Endothelial cell of umbilical vein (primary cell): ENCODE measurements around the gene DAGLB.

Experiments
- CTCF ChIP-seq, 2 donors: IDR thresholded peaks; 1 replicate in 1 of 2; 2 replicates in 1 of 2; pipeline ENCODE4 v1.5.1; 2011; ENCODE audit warnings: low read length in 2 of 2, mild to moderate bottlenecking in 2 of 2, moderate library complexity in 2 of 2, control low read depth in 1 of 2, inconsistent platforms in 1 of 2, low read depth in 1 of 2; ENCODE audit not compliant: insufficient read depth in 1 of 2; ENCODE audit errors: extremely low read depth in 1 of 2
- EZH2 ChIP-seq: IDR thresholded peaks from 2 replicates; pipeline ENCODE4 v1.6.1; 2012; ENCODE audit warnings: borderline replicate concordance, low read depth, mild to moderate bottlenecking, moderate library complexity, low read length, inconsistent platforms; ENCODE audit not compliant: severe bottlenecking
- GATA2 ChIP-seq: IDR thresholded peaks from 2 replicates; pipeline ENCODE4 v1.7.0; 2011; ENCODE audit warnings: low read depth, mild to moderate bottlenecking, moderate library complexity, mixed read lengths, low read length; ENCODE audit not compliant: insufficient read length, insufficient read depth
- MAX ChIP-seq: IDR thresholded peaks from 2 replicates; pipeline ENCODE4 v1.6.1; 2011; ENCODE audit not compliant: insufficient read depth, insufficient read length
- MYC ChIP-seq: IDR thresholded peaks from one replicate; pipeline ENCODE4 v1.6.1; 2011; ENCODE audit warnings: mild to moderate bottlenecking, low read depth, low read length
- POLR2A ChIP-seq: IDR thresholded peaks from 2 replicates; pipeline ENCODE4 v1.6.1; 2012; ENCODE audit warnings: low read depth, mild to moderate bottlenecking, control low read depth, low read length

- TF ChIP-seq EZH2: no peak
- no peak for TF ChIP-seq POLR2A
- no peak for TF ChIP-seq MYC
- TF ChIP-seq CTCF (IDR thresholded peaks at IDR 0.05; ENCODE audit: extremely low read depth in 1 of 2, insufficient read depth in 1 of 2, low read depth in 1 of 2, low read length in 2 of 2): no peak
- no peak for TF ChIP-seq GATA2
- no peak for TF ChIP-seq MAX
These were observed 15.0 kb downstream of the DAGLB start for GRCh38 chr7:6432781-6433180.
